NCI-H524 (cell line): ENCODE data around the gene DHCR24.
A peak's percentile ranks its signal among the peaks of the same experiment; 100 is the strongest.
"Not testable (repeated sequence)": the region's sequence is repeated elsewhere in the genome, so short reads cannot be mapped to it uniquely, and the experiment has no call there.

Experiments
- DNase-seq, 2 experiments: peaks; one replicate each; lab custom pipeline; 2025; lab: John Stamatoyannopoulos, UW

Gene DHCR24

DNA sequence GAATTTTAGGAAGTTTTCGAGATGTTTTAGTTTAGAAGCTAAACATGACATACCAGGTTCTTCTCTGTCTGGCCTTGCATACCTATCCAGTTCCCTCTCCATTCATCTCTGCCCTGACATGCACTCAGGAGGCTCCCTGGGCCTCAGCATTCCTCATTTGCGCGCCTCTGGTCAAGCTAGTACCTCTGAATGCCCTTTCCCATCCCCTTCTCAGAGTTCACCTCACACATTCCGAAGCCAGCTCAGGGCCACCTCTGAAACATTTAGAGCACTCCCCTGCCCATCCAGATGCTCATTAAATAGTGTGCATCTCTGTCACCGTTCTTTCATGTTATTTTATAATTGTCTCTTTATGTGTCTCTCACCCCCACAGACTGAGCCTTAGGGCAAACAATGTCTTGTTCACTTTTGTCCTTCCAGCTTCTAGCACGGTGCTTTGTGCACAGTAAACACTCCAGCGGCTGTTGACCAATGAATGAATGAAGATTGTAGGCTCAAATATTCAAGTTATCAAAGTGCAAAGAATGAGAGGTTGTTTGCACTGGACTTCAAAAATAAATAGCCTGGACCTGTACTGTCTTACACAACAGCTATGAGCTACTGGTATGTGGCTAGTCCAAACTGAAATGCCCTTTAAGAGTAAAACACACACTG is 1.2 kb upstream of the DHCR24 start:
- DNase-seq: no peak

DNA sequence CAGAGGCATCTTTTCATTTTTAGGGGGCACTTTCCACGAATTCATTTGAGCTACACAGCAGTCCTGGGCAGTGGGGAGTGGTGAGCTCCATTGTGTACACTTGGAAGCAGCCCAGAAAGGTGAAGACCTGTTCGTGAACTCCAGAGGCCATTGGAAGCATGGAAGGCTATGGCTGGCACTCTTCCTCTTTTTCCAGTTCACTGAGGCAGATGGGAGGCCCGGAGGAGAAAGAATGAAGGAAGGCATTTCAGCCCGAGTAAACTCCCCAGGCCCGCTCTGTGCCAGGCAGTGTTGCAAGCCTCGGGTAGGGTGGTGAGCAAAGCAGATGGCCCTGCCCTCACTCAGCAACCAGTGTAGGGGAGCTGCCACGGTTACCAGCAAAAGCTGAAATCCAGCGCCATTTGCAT is 673 bp upstream of the DHCR24 start:
- peak in 1 of 2 experiments; percentile 45 for DNase-seq

DNA sequence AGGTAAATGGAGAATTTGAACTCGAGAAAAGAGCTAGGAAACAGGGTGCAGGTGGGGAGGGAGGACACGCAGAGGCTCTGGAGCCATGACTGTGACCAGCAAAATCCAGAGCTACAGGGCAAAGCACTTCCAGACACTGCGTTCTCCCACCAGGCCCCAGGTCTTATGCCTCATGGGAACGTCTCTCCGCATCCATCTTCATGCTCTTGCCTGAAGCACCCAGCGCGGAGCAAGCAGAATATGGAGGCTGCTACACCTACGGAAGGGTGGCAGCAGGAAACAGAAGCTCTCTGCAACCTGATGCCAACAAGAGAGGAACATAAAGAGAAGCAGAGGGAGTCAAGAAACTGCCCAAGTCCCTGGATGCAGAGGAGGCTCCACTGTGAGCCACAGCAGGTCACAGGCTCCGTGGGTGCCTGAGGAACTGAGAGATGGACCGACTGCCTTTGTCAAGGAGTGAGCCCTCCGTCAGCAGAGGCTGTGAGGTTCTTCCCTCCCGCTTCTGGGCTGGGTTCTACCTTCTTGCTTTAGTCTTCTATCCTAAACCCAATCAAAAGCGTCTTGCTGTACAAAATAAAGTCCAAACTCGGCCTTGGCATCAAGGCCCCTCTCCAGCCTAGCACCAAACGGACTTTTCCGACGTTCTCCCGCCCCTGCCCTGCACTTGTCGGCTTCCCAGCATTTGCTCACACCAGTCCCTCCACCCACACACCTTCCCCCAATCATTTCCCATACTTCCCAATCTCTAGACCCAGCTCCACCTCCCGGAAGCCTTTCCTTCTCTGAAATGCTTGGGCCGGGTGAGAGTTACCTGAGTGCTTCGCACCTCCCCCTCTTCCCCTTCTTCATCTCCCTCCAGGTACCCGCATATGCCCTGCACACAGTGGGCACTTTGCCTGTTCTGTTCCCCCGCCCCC is 930 bp downstream of the DHCR24 start:
- DNase-seq: peak; percentile 5 to 29

DNA sequence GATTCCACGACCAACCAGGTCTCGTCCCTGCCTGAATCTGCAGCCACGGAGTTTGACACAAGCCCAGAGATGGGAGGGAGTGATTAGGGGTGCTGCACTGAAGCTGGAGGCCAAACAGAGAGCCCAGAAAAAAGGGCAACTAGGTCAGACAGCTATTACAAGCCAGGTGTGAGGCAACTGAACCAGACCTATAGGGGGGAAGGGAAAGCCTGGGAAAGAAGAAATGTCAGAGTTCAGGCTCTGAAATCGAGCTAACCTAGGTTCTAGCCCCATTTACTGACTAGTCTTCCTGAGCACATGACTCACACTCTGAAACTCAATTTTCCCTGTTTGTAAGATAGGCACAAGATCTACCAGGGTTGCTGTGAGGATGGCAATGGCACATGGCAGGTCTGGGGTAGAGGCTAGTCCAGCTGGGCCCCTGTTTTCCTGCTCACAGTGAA is 1.7 kb downstream of the DHCR24 start:
- DNase-seq: no peak

DNA sequence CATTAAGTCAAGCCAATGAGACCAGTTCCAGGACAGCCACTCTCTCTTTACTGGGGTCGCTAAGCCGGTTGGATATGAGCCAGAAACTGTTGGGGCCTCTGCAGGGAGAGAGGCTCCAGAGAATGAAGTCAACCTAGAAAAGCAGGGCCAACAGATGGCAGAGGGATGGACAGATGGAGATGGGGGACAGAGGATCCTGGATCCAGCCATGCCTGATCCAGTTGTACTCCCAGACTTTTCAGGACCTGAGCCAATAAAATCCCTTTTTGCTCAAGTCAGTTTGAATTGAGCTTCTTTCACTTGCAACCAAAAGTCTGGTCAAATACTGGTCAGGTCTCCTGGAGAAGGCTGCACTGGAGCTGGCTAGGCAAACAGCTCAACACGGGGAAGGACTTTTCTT is 2.2 kb downstream of the DHCR24 start:
- peak; percentile 44 to 70 for DNase-seq

DNA sequence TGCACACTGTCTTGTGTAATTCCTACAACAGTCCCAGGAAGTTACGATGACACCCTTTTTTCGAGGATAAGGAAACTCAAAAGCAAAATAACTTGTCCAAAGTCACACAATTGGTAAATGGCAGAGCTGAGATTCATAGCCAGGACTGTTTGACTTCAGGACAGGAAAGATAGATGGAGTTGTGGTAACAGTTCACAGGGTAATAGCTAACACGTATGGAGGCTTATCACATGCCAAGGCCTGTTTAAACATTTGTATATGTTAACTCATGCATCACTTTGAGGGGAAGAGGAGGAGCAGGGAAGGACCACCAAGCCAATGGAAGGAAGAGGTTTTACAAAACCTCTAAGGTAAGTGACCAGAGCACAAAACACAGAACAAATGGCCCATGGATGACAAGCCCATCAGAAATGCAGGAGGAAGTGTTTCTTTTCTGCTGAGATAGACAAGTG is 2.8 kb downstream of the DHCR24 start:
- no peak for DNase-seq

DNA sequence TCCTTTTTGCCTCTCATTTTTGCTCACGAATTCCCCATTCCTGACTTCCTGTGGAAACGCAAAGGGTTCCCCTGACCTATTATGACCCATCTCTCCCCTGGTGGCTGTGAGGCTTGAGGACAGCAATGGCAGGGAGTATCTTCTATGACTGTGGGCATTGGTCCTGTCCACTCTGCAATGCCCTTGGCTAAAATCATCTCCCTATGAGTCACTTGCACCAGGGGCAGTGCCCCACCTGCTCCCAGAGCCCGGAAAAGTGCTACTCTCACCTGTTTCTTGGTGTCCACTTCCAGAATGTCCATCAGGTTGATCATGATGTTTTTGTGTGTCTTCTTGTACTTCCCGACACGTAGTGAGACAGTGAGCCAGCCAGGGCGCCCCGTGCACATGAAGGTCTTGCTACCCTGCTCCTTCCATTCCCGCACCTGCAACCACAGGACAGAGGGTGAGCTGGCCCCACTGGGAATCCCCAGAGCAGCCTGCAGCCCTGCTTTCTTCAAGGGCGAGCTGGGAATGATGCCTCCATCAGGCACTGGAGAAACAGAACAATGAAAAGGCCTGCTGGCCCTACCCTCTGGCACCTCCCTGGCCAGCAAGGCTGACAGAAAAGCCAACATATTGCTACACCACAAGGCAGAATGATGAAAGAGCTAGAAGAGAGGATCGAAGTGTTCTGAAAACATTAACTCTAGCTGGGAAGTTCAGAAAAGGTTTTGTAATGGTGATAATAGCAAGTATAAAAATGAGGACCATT is 3.5 kb downstream of the DHCR24 start:
- DNase-seq: no peak

DNA sequence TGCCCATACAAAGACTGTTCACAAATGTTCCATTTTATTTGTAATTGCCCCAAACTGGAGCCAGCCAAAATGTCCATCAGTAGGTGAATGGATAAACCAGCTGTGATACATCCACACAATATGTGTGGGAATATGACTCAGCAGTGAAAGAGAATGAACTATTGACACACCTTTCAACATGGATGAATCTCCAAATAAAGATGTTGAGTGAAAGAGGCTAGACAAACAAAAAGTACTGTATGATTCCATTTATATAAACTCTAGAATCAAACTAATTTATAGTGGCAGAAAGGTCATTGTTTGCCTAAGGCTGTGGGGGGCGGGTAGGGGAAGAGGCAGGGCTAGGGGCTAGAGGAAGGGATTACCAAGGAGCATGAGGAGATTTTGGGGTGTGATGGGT is 4.5 kb downstream of the DHCR24 start:
- DNase-seq: no peak

DNA sequence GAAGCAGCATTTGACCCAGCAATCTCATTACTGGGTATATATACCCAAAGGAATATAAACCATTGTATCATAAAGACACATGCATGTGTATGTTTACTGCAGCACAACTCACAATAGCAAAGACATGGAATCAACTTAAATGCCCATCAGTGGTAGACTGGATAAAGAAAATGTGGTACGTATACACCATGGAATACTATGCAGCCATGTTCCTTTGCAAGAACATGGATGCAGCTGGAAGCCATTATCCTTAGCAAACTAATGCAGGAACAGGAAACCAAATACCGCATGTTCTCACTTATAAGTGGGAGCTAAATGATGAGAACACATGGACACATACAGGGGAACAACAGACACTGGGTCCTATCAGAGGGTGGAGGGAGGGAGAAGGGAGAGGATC is 5.4 kb downstream of the DHCR24 start:
- not testable (repeated sequence) for DNase-seq

DNA sequence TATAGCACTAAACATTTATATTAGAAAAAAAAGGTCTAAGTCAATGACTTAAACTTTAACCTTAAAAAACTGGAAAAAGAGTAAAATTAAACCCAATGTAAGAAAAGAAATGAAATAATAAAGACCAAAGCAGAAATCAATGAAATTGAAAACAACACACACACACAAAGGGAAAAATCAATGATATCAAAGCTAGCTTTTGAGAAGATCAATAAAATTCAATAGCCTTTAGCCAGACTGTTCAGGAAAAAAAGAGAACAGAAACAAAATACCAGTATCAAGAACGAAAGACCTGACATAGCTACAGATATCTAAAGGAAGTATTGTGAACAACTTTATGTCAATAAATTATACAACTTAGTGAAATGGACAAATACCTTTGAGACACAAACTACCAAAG is 7.1 kb downstream of the DHCR24 start:
- DNase-seq: no peak

DNA sequence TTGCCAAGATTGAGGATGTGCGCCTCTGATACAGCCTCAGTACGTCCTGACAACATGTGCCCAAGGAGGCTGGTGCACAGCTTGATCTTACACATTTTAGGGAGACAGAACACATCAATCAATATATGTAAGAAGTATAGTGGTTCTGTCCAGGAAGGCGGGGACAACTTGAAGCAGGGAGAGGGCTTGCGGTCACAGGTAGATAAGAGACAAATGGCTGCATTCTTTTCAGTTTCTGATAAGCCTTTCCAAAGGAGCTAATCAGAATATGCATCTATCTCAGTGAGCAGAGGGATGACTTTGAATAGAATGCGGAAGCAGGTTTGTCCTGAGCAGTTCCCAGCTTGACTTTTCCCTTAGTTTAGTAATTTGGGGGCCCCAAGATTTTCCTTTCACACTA is 10.2 kb downstream of the DHCR24 start:
- DNase-seq: no peak

DNA sequence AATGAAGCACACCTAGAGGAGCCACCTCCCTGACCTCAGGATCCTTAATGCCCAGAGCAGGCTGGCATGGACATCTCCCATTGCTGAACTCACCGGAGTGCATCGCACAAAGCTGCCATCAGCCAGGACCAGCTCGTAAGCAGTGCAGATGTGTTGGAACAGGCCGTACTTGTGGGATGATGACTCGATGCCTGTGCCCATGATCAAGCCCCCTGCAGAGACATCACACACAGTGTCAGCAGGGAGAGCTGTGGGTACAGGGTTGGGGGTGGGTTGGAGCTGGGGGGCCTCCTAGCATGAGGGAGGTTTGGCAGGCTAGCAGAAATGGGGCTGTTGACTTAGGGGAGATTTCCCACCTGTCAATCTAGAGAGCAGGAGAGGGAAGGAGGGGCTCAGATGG is 12.0 kb downstream of the DHCR24 start:
- DNase-seq: no peak

DNA sequence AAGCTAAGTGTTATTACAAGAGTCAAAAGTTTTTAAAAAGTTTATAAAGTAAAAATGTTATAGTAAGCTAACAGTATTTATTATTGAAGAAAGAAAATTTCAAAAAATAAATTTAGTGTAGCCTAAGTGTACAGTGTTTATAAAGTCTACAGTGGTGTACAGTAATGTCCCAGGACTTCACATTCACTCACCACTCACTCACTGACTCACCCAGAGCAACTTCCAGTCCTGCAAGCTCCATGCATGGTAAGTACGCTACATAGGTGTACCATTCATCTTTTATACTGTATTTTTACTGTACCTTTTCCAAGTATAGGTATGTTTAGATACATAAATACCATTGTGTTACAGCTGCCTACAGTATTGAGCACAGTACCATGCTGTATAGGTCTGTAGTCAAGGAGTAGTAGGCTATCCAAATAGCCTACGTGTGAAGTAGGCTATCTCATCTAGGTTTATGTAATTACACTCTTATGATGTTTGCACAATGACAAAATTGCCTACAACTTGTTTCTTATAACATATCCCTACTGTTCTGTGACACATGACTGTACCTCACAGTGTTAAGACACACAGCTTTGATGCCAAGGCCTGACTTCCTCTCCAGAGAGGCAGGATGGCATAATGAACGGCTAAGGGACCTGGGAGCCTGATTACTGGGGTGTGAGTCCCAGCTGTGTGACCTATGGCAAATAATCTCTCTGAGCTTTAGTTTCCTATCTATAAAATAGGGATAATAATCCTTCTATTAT is 12.7 kb downstream of the DHCR24 start:
- no peak for DNase-seq

DNA sequence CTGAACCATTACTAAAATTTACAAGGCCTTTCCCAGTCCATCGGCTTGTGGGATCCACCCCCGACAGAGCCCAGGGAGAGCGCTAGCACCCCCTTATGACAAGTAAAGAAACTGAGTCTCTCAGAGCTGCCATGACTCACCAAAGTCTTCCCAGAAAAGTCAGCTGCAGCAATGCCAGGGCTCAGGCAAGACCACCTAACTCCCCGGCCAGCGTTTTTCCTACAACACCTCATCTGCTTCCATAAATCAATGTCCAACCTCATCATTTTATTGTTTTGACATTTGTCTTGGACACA is 15.0 kb downstream of the DHCR24 start:
- DNase-seq: no peak

DNA sequence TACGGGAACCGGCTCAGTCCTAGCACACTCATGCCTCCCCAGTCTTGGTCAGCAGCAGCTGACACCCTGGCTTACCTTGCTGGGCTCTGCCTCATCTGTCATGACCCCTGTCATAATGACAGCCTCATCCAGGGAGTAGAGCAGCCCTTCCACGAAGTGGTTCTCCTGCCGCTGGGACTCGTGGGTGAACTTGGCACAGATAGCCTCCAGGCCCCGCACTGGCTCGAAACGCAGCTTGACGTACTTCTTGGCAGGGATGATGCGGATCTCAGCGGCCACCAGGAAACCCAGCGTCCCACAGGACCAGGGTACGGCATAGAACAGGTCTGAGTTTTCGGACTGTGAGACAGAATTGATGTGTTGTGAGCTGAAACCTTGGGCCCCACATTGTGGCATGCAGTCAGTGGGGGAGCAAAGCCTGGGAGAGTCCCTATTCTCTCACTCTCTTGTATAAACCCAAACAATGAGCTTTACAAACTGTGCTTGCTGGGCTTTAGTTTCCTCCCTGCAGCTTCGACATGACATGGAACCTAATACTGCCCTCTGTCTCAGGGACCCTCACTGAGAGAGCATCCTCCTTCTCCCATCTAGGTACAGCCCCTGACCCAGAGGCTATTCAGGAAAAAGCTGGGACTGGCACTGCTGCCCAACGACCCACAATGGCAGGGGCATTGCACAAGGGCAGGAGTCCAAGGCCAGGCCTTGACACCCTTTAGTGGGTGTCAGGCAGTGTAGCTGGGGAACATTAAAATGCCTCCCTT is 15.5 kb downstream of the DHCR24 start:
- DNase-seq: no peak

DNA sequence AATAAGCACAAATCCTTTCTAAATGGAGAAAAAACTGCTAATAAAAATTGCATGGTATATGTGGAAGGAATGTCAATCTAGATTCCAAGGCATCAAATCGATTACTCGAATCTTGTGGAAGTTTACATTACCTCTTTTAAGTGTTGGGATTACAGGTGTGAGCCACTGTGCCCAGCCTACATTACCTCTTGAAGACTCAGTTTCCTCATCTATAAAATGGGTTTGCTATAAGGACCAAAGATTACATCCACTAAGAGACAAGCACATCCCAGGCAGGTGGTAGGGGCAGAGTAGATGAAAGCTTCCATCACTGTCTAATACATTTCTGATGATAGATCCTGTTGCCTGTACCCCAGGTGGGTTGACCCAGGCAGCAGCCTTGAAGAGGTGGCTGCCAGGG is 16.1 kb downstream of the DHCR24 start:
- DNase-seq: no peak

DNA sequence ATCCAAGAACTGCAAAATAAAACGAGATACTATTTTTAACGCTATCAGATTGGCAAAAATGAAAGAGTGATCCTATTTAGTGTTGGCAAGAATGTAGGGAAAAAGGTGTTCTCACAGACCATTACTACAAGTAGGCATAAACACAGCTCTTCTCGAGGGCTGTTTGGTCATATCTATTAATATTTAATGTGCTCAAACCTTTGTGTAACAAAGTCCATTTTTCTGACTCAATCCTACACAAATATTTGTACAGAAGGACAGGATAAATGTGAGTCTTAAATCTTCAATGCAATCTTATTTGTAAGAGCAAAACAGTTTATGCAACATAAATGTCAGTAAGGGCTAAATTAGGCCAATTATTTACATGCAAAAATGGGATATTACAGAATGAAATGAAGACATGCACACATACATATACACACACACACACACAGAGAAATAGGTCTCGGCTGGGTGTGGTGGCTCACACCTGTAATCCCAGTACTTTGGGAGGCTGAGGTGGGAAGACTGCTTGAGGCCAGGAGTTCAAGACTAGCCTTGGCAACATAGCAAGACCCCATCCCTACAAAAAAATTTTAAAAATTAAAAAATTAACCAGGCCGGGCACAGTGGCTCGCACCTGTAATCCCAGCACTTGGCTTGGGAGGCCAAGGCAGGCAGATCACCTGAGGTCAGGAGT is 17.7 kb downstream of the DHCR24 start:
- DNase-seq: no peak

DNA sequence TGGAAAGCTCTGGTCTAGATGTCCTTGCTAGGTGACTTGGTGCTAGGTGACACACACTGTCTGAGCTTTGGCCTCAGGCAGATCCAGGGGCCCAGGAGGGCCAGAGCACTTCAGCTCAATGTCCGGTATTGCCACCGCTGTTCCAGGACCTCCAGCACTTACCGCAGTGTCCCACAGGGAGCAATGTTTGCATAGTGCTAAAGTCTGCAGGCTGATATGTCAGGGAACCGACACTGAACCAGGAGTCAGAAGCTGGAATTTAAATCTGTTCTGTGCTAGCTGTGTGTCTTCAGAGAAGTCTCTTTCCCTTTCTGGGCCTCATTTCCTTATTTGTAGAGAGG is 19.3 kb downstream of the DHCR24 start:
- DNase-seq: no peak

DNA sequence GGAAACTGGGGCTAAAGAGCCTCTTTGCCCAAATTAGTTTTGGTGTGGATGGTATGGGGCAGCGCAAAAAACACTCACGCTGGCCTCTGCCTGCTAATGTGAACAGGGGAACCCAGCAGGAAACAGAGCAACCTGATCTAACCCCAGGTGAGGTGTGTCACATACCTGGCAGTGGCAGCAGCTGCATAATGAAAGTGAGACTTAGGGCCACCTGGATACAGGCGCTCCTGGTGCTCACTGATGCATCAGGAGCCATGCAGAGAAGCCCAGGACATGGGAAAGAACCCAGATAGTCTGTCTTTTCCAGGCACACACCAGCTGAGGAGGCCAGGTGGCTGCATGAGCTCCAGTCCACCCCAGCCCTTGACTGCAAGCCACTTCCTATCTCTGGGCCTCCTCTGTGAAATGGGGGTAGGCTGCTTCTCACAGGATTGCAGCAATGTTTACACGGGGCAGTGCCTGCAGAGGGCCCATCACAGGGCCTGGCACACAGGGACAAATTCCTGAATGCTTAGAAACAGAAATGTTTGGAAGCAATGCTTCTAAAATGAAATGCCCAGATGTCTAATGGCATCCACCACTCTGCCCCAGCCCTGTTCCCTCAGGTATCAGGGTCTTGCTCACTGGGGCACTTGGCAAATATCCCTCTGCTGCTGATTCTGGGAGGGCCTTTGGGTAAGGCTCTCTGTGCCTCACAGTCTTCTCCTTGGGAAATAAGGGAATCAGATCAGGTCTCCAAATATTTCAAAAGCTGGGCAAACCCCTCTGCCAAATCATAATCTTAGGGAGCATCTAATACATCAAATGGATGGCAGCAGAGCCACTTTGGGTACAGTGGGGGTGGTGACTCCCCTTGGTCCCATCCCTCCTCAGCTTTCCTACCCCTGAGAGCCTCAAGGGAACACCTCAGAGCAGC is 19.9 kb downstream of the DHCR24 start:
- no peak for DNase-seq
